Osteocyte (in vitro differentiated cells): ENCODE measurements around the gene TRPC4AP. TPM values are rescaled to one million over a fixed set of nuclear protein-coding genes. Genes with fewer than 3 reads are reported as not detected.

ENCODE experiments used
- DNase-seq: peaks from one replicate; pipeline ENCODE4 v3.0.0; 2021; ENCODE audit warnings: mixed read lengths; ENCODE audit not compliant: unreplicated experiment; ENCODE audit errors: extremely low spot score
- H3K27ac Mint-ChIP-seq: one replicate; pipeline ENCODE4 v1.8.0; 2021; ENCODE audit warnings: mild to moderate bottlenecking, mixed read lengths; ENCODE audit not compliant: unreplicated experiment
- H3K27me3 Mint-ChIP-seq: one replicate; pipeline ENCODE4 v1.8.0; 2021; ENCODE audit warnings: mixed read lengths; ENCODE audit not compliant: unreplicated experiment
- H3K36me3 Mint-ChIP-seq: one replicate; pipeline ENCODE4 v1.8.0; 2021; ENCODE audit warnings: mixed read lengths; ENCODE audit not compliant: unreplicated experiment
- H3K4me1 Mint-ChIP-seq: one replicate; pipeline ENCODE4 v1.8.0; 2021; ENCODE audit warnings: mixed read lengths; ENCODE audit not compliant: unreplicated experiment
- H3K4me3 Mint-ChIP-seq: one replicate; pipeline ENCODE4 v1.8.0; 2021; ENCODE audit warnings: mild to moderate bottlenecking, moderate library complexity, mixed read lengths; ENCODE audit not compliant: unreplicated experiment
- H3K9me3 Mint-ChIP-seq: one replicate; pipeline ENCODE4 v1.8.0; 2021; ENCODE audit warnings: mixed read lengths; ENCODE audit not compliant: unreplicated experiment
- CTCF ChIP-seq: fragments of 200-600 bp; sonication (generic); IDR thresholded peaks from 2 replicates; pipeline ENCODE4 v1.5.0; 2021; ENCODE audit warnings: antibody characterized with exemption, mild to moderate bottlenecking, moderate library complexity
- total RNA-seq: library from RNA; stranded (reverse); gene quantifications from 2 replicates; pipeline ENCODE4 v1.2.1, GENCODE V29; 2021

TRPC4AP gene
- total RNA-seq, 1 donor from 2014 or later = 83.0 TPM

- Mint-ChIP-seq H3K27me3 (peaks cover 7% of the 10 kb centered on the region), H3K36me3 (no peaks in the 10 kb centered on the region), H3K4me1 (peaks cover 10% of the 10 kb centered on the region), H3K4me3 (no peak overlapping the region), H3K9me3 (no peaks in the 10 kb centered on the region), H3K27ac (no peak overlapping the region)
- DNase-seq = no peak
- no peak for TF ChIP-seq CTCF
These were observed 104.4 kb downstream of the TRPC4AP start for GRCh38 chr20:34988191-34988540.

GRCh38 chr20:34987288-34988190 is 105.1 kb downstream of the TRPC4AP start:
- TF ChIP-seq CTCF = no peak
- DNase-seq = no peak
- Mint-ChIP-seq H3K27ac (no peak overlapping the region), H3K36me3 (no peaks in the 10 kb centered on the region), H3K4me1 (peaks cover 13% of the 10 kb centered on the region), H3K4me3 (no peak overlapping the region), H3K27me3 (peaks cover 8% of the 10 kb centered on the region), H3K9me3 (no peaks in the 10 kb centered on the region)

- H3K27me3 Mint-ChIP-seq = peaks cover 8% of the 10 kb centered on the region
- no peak overlapping the region for H3K27ac Mint-ChIP-seq
These were observed 106.0 kb downstream of the TRPC4AP start for GRCh38 chr20:34986311-34987287.

GRCh38 chr20:34985461-34986310 is 106.9 kb downstream of the TRPC4AP start:
- TF ChIP-seq CTCF = no peak
- Mint-ChIP-seq H3K36me3 (no peaks in the 10 kb centered on the region), H3K27me3 (peaks cover 8% of the 10 kb centered on the region), H3K9me3 (no peaks in the 10 kb centered on the region), H3K27ac (no peak overlapping the region), H3K4me3 (no peak overlapping the region), H3K4me1 (peaks cover 13% of the 10 kb centered on the region)
- DNase-seq = no peak

More at GRCh38 chr20:34986311-34987287, 106.0 kb downstream of the TRPC4AP start:
- Mint-ChIP-seq H3K9me3 (no peaks in the 10 kb centered on the region), H3K4me1 (peaks cover 13% of the 10 kb centered on the region), H3K36me3 (no peaks in the 10 kb centered on the region), H3K4me3 (no peak overlapping the region)
- no peak for TF ChIP-seq CTCF
- DNase-seq = no peak
